CD4-positive, alpha-beta T cell (primary cell): Measurements from ENCODE around the gene PRF1. TPM values are rescaled to one million over a fixed set of nuclear protein-coding genes. Genes with fewer than 3 reads are reported as not detected.

Experiments
- ATAC-seq: fragments of 200-7000 bp; cut with Tn5 transposase; one replicate; pipeline ENCODE4 v1.10.0; 2022; ENCODE audit warnings: mild to moderate bottlenecking; ENCODE audit not compliant: poor library complexity
- CTCF ChIA-PET: fragments of 350-600 bp; sonication (Branson Sonifier 250); formaldehyde crosslinking; loops from one replicate; lab custom pipeline; 2021; ENCODE audit warnings: antibody characterized with exemption, inconsistent platforms; lab: Charles Lee
- POLR2A ChIA-PET: fragments of 350-600 bp; sonication (Branson Sonifier 250); formaldehyde crosslinking; loops from one replicate; lab custom pipeline; 2021; ENCODE audit warnings: antibody characterized with exemption, inconsistent platforms; lab: Charles Lee
- DNase-seq, 14 experiments: peaks; one replicate each; pipeline ENCODE4 v3.0.0-alpha.2; 2013 to 2020; ENCODE audit warnings: mixed read lengths in 2 of 14
- H3K27ac ChIP-seq, 2 donors: one replicate each; pipeline versions ENCODE4 v1.5.1 to v1.7.0; 2013; ENCODE audit warnings: low read length in 2 of 2, low read depth in 1 of 2, mild to moderate bottlenecking in 1 of 2
- H3K27me3 ChIP-seq, 2 experiments: 1 replicate in 1 of 2; 2 replicates in 1 of 2; pipeline versions ENCODE4 v1.6.1 to v1.7.0; 2013; ENCODE audit warnings: low read length in 2 of 2, control low read depth in 1 of 2, mild to moderate bottlenecking in 1 of 2, moderate library complexity in 1 of 2; ENCODE audit not compliant: insufficient read depth in 2 of 2, control insufficient read depth in 1 of 2
- H3K36me3 ChIP-seq: one replicate; pipeline ENCODE4 v1.6.1; 2013; ENCODE audit warnings: low read length, control low read depth; ENCODE audit not compliant: insufficient read depth
- H3K4me1 ChIP-seq: one replicate; pipeline ENCODE4 v1.6.1; 2013; ENCODE audit warnings: low read length, control low read depth; ENCODE audit not compliant: insufficient read depth
- H3K4me3 ChIP-seq: one replicate; pipeline ENCODE4 v1.5.1; 2013; ENCODE audit warnings: mild to moderate bottlenecking, low read length, moderate library complexity
- H3K9me3 ChIP-seq, 2 experiments: 1 replicate in 1 of 2; 2 replicates in 1 of 2; pipeline versions ENCODE4 v1.6.1 to v1.7.0; 2013; ENCODE audit warnings: low read length in 2 of 2, mild to moderate bottlenecking in 2 of 2, control low read depth in 1 of 2, moderate library complexity in 1 of 2; ENCODE audit not compliant: control insufficient read depth in 1 of 2, insufficient read depth in 1 of 2
- H3K27ac Mint-ChIP-seq: one replicate; pipeline ENCODE4 v1.8.0; 2020; ENCODE audit warnings: mixed read lengths
- H3K27me3 Mint-ChIP-seq: one replicate; pipeline ENCODE4 v1.8.0; 2021; ENCODE audit warnings: mixed read lengths
- H3K36me3 Mint-ChIP-seq: one replicate; pipeline ENCODE4 v1.8.0; 2021; ENCODE audit warnings: low read depth, mixed read lengths
- H3K4me1 Mint-ChIP-seq: one replicate; pipeline ENCODE4 v1.8.0; 2021; ENCODE audit warnings: low read depth, mixed read lengths
- H3K4me3 Mint-ChIP-seq: one replicate; pipeline ENCODE4 v1.8.0; 2020; ENCODE audit warnings: mild to moderate bottlenecking, mixed read lengths
- H3K9me3 Mint-ChIP-seq: one replicate; pipeline ENCODE4 v1.8.0; 2020; ENCODE audit warnings: mixed read lengths
- intact Hi-C, 2 experiments: fragments of 100-400 bp; cut with DNase I in 1 of 2; cut with micrococcal nuclease in 1 of 2; formaldehyde crosslinking; loops; one replicate each; pipeline versions ENCODE4 v1.15.1 to v1.9.0; 2023 to 2025; cut with DNase I, micrococcal nuclease
- total RNA-seq, 174 experiments: library from RNA in 2 of 174; stranded (reverse) in 2 of 174; gene quantifications; one replicate each; pipeline ENCODE4 v1.2.3 and lab custom pipeline; 2021 to 2026
- TF ChIP-seq, protein P1 (sequence below): fragments of 200-600 bp; IDR thresholded peaks from one replicate; pipeline ENCODE4 v1.8.0; 2022; ENCODE audit warnings: antibody characterized with exemption, mild to moderate bottlenecking

PRF1 gene
- total RNA-seq, 2 experiments from 2014 or later = 7.4 to 9.4 TPM

DNA sequence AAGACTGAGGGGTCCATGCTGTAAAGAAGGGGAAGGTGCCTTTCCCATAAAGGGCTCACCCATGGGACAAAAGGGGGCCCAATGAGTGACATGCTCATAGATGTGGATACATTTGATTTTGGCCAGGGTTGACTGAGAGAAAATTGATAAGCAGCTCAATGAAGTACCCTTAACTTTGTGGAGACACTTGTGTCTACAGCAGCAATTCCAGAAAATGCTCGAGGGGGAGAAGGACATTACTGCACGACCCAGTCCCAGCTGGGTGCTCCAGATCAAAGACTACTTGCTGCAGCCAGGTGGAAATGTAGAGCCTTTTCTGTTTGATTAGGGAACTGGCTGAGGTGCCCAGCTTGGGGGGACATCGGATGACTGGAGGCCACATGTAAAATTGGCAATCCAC is 47.6 kb upstream of the PRF1 start:
- H3K36me3 Mint-ChIP-seq = peaks cover 9% of the 10 kb centered on the region
- H3K4me3 Mint-ChIP-seq = no peak overlapping the region
- ATAC-seq = no peak
- Histone ChIP-seq H3K4me1 (no peaks in the 10 kb centered on the region), H3K36me3 (no peaks in the 10 kb centered on the region), H3K9me3 (peaks cover 38 to 42% of the 10 kb centered on the region in 2 experiments), H3K27ac (no peak overlapping the region), H3K4me3 (no peak overlapping the region), H3K27me3 (peaks cover 0 to 3% of the 10 kb centered on the region in 2 experiments)
- DNase-seq = no peak
- H3K4me1 Mint-ChIP-seq = no peaks in the 10 kb centered on the region
- CTCF ChIA-PET = no interaction called here
- H3K27me3 Mint-ChIP-seq = no peaks in the 10 kb centered on the region
- H3K9me3 Mint-ChIP-seq = peaks cover 13% of the 10 kb centered on the region
- H3K27ac Mint-ChIP-seq = no peak overlapping the region
- POLR2A ChIA-PET = no interaction called here
- intact Hi-C loops = no loop called here
- TF ChIP-seq, protein P1, sequence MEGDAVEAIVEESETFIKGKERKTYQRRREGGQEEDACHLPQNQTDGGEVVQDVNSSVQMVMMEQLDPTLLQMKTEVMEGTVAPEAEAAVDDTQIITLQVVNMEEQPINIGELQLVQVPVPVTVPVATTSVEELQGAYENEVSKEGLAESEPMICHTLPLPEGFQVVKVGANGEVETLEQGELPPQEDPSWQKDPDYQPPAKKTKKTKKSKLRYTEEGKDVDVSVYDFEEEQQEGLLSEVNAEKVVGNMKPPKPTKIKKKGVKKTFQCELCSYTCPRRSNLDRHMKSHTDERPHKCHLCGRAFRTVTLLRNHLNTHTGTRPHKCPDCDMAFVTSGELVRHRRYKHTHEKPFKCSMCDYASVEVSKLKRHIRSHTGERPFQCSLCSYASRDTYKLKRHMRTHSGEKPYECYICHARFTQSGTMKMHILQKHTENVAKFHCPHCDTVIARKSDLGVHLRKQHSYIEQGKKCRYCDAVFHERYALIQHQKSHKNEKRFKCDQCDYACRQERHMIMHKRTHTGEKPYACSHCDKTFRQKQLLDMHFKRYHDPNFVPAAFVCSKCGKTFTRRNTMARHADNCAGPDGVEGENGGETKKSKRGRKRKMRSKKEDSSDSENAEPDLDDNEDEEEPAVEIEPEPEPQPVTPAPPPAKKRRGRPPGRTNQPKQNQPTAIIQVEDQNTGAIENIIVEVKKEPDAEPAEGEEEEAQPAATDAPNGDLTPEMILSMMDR = no peak

DNA sequence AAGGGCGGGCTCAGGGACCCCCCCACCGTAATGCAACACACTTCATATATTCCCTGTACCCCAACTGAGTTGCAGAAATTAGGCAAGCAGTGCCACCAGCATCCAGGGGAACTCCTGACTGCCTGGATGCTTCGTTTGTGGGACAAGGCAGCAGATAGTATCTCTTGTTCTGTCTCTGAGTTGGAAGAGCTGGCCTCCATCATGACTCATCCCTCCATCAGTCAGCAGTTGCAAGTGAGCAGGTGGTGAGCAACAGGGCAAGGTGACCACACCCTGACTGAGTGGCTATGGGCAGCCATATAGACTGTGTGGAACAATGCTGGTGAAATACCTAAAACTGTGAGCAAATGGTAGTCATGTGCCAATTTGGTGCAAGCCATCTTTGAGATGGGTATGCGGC is 47.0 kb upstream of the PRF1 start:
- peaks cover 38 to 42% of the 10 kb centered on the region in 2 experiments for H3K9me3 ChIP-seq
- CTCF ChIA-PET = no interaction called here

DNA sequence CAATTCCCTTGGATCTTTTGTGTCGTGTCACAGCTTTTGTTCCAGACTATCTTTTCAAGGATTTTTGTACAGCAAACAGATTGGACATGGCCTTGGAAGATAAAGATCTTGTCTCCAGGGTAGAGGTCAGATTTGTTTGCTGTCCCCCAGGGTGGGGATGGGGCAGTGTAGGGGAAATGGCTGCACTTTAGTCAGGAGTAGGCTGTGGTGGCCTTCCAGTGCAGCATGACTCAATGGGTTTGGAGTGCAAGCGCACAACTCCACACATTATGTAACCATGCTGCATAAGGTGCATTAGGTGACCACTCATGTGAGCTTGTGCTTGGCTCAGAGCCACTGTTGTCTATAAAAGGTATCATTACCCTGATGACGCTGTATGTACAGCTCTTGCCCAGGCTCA is 45.9 kb upstream of the PRF1 start:
- Histone ChIP-seq H3K9me3 (peaks cover 38 to 42% of the 10 kb centered on the region in 2 experiments), H3K27me3 (peaks cover 0 to 3% of the 10 kb centered on the region in 2 experiments), H3K4me3 (no peak overlapping the region), H3K4me1 (no peaks in the 10 kb centered on the region), H3K27ac (no peak overlapping the region), H3K36me3 (no peaks in the 10 kb centered on the region)
- Mint-ChIP-seq H3K4me1 (no peaks in the 10 kb centered on the region), H3K27ac (no peak overlapping the region), H3K9me3 (peaks cover 13% of the 10 kb centered on the region), H3K27me3 (no peaks in the 10 kb centered on the region), H3K4me3 (no peak overlapping the region), H3K36me3 (peaks cover 9% of the 10 kb centered on the region)
- no peak for ATAC-seq
- CTCF ChIA-PET = no interaction called here
- intact Hi-C loops = no loop called here
- TF ChIP-seq, protein P1 = no peak
- POLR2A ChIA-PET = no interaction called here
- DNase-seq = no peak

More for the DNA sequence above, 47.0 kb upstream of the PRF1 start:
- no peaks in the 10 kb centered on the region for H3K4me1 Mint-ChIP-seq
- TF ChIP-seq, protein P1 = no peak
- no peak for ATAC-seq
- POLR2A ChIA-PET = no interaction called here
- H3K4me3 ChIP-seq = no peak overlapping the region
- H3K27me3 ChIP-seq = peaks cover 0 to 3% of the 10 kb centered on the region in 2 experiments
- H3K4me1 ChIP-seq = no peaks in the 10 kb centered on the region
- no peak overlapping the region for H3K4me3 Mint-ChIP-seq
- DNase-seq = no peak
- H3K27me3 Mint-ChIP-seq = no peaks in the 10 kb centered on the region
- peaks cover 9% of the 10 kb centered on the region for H3K36me3 Mint-ChIP-seq
- H3K9me3 Mint-ChIP-seq = peaks cover 13% of the 10 kb centered on the region
- intact Hi-C loops = no loop called here
- no peak overlapping the region for H3K27ac Mint-ChIP-seq
- no peaks in the 10 kb centered on the region for H3K36me3 ChIP-seq
- no peak overlapping the region for H3K27ac ChIP-seq
